Measurements from ENCODE around the gene TRIO. TPM values are rescaled to one million over a fixed set of nuclear protein-coding genes. Genes with fewer than 3 reads are reported as not detected.

The TRIO gene
- total RNA-seq, 1 donor from 2014 or later, result 192 TPM

GRCh38 chr5:14143546-14143840 is 351 bp downstream of the TRIO start:
- no peak for ATAC-seq
- no peak for DNase-seq (ENCODE audit: low spot score)
- intact Hi-C loops (cut with DNase I), result loop anchor here (5.0 kb wide), 1 partner anchor 119 kb away; no protein-coding TSS in a partner anchor

DNA sequence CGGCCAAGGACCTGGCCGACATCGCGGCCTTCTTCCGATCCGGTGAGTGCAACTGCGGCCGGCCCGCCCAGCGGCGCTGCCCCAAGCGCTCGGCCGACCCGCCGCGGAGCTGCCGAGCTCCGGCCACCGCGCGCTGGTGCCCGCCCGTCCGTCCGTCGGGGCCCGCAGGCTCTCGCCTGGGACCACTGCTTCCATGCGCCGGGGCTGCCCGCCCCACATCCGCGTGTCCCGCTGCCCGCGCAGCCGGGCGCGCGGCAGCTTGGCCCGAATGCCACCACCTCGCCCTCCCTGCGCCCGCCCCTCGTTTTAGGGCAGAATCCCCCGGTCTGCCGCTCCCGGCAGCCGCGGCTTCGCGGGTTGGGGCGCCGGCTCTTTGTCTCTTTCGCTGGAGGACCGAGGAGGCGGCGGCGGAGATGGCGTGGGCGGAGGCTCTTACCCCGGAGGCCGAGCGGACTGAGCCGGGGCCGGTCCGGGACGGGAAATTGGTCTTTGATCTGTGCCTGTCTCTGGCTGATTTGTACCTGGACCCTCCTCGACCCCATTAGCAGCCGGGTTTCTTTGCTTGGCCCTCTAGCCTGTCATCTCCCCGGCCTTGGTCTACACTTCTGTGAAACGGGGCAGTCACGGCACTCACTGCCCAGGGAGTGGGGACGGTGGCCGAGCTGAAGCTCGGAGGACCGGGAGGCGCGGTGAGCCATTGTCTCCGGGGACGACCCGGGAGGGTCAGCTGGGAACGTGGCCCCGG is 871 bp downstream of the TRIO start:
- ATAC-seq, result no peak
- intact Hi-C loops (cut with DNase I), result loop anchor here (5.0 kb wide), 1 partner anchor 118 kb away; no protein-coding TSS in a partner anchor
- DNase-seq (ENCODE audit: low spot score), result peak; percentile 79

DNA sequence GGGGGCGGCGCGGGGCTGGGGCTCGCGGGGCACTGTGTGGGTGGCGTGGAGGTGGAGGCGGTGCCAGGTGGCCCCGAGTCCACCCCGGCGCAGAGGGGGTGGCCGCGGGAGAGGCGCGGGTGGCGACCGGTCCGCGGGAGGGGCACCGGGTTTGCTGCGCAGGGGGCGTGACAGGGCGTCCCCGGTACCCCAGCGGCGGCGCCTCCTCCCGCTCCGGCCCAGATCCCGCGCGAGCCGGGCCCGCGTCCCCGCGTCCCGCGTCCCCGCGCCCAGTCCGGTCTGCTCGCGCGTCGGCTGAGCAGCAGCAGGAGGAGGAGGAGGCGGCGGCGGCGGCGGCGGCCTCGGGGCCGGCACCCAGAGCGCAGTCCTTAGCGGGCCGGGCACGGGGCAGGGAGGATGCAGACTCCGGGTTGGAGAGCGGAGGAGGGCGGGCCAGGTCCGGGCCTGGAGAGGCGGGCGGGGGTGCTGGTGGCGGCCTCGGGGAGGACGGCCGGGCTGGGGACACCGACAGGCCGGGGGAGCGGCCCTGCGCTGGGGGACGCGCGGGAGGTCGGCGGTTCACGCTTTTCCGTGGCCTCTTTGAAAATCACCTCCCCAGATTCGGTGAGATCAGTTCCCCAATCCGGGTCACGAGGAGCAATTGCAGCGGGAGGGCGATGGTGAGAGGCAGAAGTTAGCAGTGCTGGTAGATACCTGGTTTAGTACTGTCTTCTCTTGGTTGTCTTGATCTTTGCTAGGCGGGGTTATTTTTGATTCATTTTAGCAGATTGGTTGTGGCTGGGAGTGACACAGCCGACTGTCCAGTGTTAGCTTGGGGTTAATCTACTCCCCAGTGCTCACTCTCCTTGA is 1.7 kb downstream of the TRIO start:
- intact Hi-C loops (cut with DNase I), result loop anchor here (5.0 kb wide), 1 partner anchor 117 kb away; no protein-coding TSS in a partner anchor
- ATAC-seq (peak; percentile 58), DNase-seq (ENCODE audit: low spot score) (peak; percentile 76)

GRCh38 chr5:14145435-14146334 is 2.5 kb downstream of the TRIO start:
- ATAC-seq (no peak), DNase-seq (ENCODE audit: low spot score) (no peak)
- intact Hi-C loops (cut with DNase I), result no loop called here

DNA sequence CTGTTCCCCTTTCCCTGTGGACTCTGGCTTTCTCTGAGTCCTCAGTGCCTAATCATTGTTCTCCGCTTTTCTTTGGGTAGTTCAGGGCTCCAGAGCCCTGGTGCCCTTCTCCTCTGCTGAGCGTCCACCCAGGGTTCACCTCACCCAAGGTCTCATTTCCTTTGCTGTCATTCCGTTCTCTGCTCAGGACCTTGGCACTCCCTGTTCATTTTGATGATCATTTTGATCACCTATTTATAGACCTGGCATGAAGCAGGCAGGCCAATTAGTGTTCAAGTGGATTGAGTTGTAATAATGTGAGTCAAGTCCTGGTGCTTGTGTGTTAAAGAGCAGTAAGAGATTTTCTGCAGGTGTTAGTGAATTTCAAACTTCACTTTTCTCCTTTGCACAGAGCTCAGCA is 3.6 kb downstream of the TRIO start:
- ATAC-seq, result no peak
- intact Hi-C loops (cut with DNase I), result no loop called here
- no peak for DNase-seq (ENCODE audit: low spot score)

- ATAC-seq (no peak), DNase-seq (ENCODE audit: low spot score) (no peak)
- intact Hi-C loops (cut with DNase I), result no loop called here
Observed at GRCh38 chr5:14147210-14147609, 4.1 kb downstream of the TRIO start.

- intact Hi-C loops (cut with DNase I), result no loop called here
- no peak for DNase-seq (ENCODE audit: low spot score)
- no peak for ATAC-seq
Observed at GRCh38 chr5:14148483-14148882, 5.3 kb downstream of the TRIO start.

DNA sequence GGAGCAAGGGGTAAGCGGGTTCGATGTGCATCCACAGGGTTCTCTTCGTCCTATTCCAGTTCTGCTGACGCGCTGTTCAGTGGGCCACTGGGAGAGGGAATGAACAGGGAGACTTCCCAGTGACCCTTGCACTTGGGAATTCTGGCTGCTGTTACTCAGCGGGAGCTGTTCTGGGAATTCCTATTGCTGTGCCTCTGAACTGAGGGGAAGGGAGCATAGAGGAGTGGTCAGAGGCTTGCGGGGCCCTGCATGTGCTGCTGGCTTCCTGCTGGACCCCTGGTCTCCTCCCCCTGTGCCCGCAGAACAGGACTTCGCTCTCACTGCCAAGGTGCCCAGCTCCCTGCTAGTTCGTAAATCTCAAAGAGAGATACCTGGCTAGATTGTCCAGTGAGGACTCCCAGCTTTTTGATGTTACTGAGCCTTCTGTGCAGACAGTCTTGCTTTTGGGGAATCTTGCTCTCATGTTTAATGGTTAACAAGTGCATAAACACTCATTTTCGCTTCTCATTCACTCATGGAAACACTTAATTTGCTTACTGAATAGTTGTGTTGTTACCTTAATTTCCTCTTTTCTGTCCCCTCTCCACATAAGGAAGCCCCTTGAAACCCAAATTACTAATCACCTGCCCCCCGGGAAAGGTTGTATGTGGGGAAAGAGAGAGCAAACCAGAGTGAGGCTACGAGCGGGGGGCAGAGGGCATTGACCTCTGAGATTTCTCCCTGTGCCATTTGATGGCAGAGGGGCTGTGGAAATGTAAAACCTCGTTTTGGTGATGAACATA is 5.9 kb downstream of the TRIO start:
- intact Hi-C loops (cut with DNase I), result no loop called here
- DNase-seq (ENCODE audit: low spot score) (no peak), ATAC-seq (no peak)

DNA sequence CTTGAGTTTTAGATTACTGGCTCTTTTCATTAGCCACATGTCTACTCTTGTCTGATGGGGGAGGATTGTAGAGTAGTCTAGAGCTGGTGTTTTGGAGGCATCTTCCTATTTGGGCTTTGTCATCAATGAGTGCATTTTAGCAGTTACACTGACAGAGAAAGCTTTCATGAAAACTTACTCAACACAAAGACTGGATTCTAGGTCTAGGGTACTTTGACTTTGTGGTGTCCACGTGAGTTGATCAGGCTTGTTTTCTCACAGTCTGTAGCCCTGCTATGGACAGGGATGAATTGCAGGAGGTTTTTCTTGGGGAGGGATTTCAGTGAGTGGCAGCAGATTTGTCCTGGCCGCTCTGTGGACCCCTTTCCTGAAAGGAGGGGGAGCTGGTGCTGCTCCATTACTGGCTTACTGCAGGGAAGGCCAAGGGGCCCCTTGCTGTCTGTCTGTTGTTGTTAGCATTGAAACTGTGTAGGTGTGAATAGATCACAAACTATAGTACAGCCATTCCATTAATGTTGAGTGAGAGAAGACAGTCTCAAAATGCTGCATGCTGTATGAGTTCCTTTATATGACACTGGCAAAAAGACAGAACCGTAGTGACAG is 6.6 kb downstream of the TRIO start:
- ATAC-seq (no peak), DNase-seq (ENCODE audit: low spot score) (no peak)
- intact Hi-C loops (cut with DNase I), result no loop called here

GRCh38 chr5:14151416-14151815 is 8.3 kb downstream of the TRIO start:
- DNase-seq (ENCODE audit: low spot score) (no peak), ATAC-seq (no peak)
- intact Hi-C loops (cut with DNase I), result no loop called here

DNA sequence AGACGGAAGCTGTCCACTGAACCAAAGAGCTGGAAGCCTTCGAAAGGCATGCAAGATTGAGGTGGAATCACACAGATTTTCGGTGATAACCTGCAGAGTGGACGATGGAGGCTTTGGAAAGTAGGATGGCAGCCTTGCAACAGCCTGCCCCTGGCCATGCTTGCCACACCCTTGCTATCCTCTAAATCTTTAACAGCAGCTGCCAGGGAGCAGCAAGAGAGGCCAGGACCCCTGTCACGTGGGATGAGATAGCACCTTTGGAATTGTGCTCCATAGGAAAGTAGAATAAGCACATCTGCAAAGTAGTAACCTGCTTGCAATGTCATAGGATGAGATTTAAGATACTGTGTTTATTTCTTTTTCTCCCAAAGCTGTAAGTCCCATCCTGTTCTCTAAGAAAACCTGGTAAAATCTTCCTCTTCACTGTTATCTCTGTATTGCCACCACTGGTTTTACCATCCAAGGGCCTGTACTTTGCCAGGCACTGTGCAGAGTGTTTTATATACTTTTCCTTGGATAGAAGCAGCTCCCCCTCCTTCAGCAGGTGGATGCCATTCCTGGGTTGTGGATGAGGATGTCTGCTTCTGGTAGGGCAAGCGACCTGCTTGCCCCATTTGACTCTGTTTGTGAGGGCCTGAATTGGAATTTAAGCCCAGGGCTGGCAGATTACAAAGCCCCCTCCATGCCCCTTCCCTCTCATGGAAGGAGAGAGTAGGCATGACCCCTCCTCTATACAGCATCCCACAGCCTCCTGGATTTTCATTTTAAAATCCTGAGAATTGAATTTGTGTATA is 10.1 kb downstream of the TRIO start:
- intact Hi-C loops (cut with DNase I), result no loop called here
- no peak for ATAC-seq
- no peak for DNase-seq (ENCODE audit: low spot score)

DNA sequence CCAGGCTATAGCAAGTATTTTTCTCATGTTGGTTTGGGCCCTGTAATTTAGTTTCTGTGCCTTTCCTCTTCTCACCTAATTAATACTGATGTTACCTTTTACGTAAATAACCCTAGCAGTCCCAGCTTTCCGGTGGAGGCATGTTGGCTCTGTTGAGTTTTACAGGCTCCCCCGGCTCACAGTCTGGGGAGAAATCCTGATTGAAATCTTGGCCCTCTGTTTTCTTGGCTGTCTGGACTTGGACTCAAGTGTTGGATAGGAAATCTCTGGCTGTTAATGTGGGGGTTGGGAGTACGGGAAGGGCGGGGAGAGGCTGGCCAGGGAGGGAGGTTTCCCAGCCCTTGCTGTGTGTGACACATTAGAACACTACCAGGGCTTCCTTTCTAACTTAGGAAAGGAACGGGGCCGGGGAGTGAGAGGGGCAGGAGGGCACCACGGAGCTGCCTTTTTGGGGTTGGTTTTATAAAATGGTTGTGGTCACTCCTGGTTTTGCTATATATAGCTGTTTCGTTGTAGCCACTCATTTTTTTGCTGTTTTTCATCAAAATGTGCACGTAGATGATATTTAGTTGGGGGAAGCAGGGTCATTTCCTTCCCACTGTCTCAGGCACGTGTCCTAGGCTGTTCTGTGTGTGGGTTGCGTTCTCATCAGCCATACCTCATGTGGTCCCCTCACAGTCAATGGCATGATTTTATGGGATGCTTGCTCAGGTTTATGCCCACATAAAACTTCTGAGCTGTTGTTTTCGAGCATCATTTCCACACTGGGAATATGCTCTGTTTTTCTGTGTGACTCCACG is 11.0 kb downstream of the TRIO start:
- DNase-seq (ENCODE audit: low spot score) (peak; percentile 71), ATAC-seq (peak; percentile 90)
- intact Hi-C loops (cut with DNase I), result no loop called here

DNA sequence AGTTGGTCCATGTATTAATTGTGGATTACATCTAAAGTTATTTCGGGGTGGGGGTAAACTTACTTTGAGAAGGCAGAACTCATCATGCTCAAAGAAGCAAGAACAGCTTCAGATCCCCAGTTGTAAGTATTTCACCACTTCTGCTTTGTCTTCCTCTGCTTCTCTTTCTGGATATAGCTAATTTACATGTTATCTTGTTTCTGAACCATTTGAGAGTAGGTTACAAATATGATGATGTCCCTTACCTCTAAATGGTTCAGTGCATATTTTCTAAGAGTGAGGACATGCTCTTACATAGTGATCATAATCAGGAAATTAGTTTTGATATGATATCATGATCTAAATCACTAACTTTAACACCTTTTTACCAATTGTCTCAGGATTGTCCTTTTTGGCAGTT is 11.9 kb downstream of the TRIO start:
- ATAC-seq, result no peak
- no peak for DNase-seq (ENCODE audit: low spot score)
- intact Hi-C loops (cut with DNase I), result no loop called here

DNA sequence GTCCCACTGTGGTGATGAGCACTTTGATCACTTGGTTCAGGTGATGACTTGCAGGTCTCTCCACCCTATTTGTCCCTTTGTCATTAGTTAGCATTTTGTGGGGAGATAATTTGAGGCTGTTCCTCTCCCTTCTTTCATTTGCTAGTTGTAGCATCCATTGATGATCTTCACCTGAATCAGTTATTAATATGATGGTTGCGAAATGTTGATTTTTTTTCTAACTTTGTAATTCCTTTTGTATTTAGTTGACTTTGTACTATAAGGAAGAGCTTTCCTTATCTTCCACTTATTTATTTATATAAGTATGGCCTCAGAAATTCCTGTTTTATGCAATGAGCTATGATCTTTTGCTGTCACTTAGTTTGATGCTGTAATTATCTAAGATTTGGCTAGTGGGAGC is 12.6 kb downstream of the TRIO start:
- intact Hi-C loops (cut with DNase I), result no loop called here
- ATAC-seq (no peak), DNase-seq (ENCODE audit: low spot score) (no peak)

- intact Hi-C loops (cut with DNase I), result no loop called here
Observed at GRCh38 chr5:14156290-14156649, 13.1 kb downstream of the TRIO start.

DNA sequence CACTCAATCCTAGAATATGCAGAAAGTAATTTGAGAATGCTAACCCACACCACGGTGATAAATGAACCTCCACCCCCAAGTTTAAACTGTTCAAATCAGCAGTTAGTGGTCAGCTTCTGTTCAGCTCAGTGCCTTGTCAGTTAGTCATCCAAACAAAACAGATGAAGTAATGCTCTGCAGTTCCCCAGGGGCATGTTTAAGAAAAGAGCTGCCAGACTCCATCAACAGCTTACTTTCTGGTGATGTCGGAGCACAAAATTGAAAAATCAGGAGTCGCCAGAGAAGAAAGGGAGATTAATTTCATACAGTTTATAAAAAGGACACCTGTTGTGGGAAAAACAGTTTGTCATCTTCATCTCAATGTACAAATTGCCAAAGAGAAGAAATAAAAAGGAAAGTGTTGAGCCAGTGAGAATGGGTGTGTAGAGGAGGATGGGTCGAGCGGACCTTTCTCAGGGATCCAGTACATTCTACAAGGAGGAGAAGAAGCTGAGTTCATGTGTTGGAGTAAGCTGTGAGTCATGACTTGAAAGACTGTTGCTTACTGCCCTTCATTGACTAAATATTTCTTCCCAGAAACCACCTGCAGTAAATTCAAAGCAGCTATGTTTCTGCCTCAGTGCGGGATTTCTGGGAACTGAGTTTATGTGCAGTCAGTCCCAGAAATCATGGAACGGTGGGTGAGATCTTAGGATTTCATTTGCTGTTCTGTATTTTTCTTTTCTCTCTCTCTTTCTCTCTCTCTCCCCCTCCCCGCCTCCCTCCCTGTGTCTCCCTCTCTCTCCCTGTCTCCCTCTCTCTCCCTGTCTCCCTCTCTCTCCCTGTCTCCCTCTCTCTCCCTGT is 13.7 kb downstream of the TRIO start:
- intact Hi-C loops (cut with DNase I), result no loop called here
- no peak for DNase-seq (ENCODE audit: low spot score)
- peak; percentile 88 for ATAC-seq

More at GRCh38 chr5:14156290-14156649, 13.1 kb downstream of the TRIO start:
- ATAC-seq (no peak), DNase-seq (ENCODE audit: low spot score) (no peak)
